Type B pancreatic cell (in vitro differentiated cells): Measurements from ENCODE around the gene CCL3. TPM values are rescaled to one million over a fixed set of nuclear protein-coding genes. Genes with fewer than 3 reads are reported as not detected.

Source experiments
- DNase-seq: peaks from one replicate; pipeline ENCODE4 v3.0.0; 2021; ENCODE audit warnings: mixed read lengths; ENCODE audit not compliant: unreplicated experiment; ENCODE audit errors: extremely low spot score
- H3K27ac Mint-ChIP-seq: 2 replicates; pipeline ENCODE4 v1.8.0; 2021; ENCODE audit warnings: mild to moderate bottlenecking, mixed read lengths
- H3K27me3 Mint-ChIP-seq: 2 replicates; pipeline ENCODE4 v1.8.0; 2021; ENCODE audit warnings: mixed read lengths
- H3K36me3 Mint-ChIP-seq: 2 replicates; pipeline ENCODE4 v1.8.0; 2021; ENCODE audit warnings: mixed read lengths
- H3K4me1 Mint-ChIP-seq: one replicate; pipeline ENCODE4 v1.8.0; 2021; ENCODE audit warnings: mixed read lengths; ENCODE audit not compliant: unreplicated experiment
- H3K4me3 Mint-ChIP-seq: 2 replicates; pipeline ENCODE4 v1.8.0; 2021; ENCODE audit warnings: mild to moderate bottlenecking, mixed read lengths
- H3K9me3 Mint-ChIP-seq: 2 replicates; pipeline ENCODE4 v1.8.0; 2021; ENCODE audit warnings: mixed read lengths
- long read RNA-seq: library from polyadenylated mRNA; unstranded; transcript quantifications from one replicate; pipeline ENCODE4 v2.0.0, GENCODE V29; 2020
- total RNA-seq: library from RNA; stranded (reverse); gene quantifications from 2 replicates; pipeline ENCODE4 v1.2.1, GENCODE V29; 2021; ENCODE audit warnings: low replicate concordance
- TF ChIP-seq, protein P1 (sequence below): fragments of 200-600 bp; sonication (generic); conservative IDR thresholded peaks from 2 replicates; pipeline ENCODE4 v1.5.0; 2021; ENCODE audit warnings: antibody characterized with exemption, mild to moderate bottlenecking

The CCL3 gene
- total RNA-seq, result not detected in 2 replicates
- long read RNA-seq, result 0 reads

DNA sequence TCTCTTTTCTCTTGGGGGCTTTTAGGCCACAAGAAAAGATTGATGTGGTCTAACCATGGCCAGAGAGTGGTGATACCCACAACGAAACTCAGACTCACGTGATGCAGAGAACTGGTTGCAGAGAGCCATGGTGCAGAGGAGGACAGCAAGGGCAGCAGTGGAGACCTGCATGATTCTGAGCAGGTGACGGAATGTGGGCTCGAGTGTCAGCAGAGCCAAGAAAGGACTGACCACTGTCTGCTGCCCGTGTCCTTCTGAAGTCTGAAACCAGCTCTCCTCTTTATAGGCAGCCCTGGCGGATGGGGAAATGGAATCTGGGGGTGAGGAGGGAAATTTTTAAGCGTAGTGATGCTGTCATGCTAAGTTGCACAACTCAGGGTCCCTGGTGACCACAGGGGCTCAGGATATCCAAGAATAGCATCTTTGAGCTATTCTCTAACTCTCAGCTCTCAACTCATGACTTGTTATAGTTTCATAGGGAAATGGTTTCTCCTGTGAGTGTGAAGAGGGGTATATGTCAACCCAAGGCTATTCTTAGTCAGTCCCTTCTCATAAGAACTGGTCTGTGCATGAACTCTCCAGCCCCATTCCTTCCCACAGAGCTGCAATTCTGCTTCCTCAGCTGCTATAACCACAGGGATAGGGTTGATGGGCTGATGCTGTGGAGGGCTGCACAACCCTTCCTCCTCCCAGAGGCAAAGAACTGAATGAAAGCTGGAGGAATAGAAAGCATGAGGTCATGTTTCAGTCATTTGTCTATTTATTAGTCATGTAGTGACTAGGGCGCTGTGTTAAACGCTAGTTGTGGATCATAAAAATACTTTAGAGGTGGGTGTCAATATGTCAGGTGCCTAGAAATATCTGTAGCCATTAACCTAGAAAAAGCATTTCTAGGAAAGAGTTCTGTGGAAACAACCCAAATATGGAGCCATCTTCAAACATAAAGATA lies at the start of gene CCL3:
Gene CCL3, minus strand, starts transcription at position 256 of the 949 bp plus-strand sequence. Its CDS starts 85 bp downstream, at position 171.
- TF ChIP-seq, protein P1, sequence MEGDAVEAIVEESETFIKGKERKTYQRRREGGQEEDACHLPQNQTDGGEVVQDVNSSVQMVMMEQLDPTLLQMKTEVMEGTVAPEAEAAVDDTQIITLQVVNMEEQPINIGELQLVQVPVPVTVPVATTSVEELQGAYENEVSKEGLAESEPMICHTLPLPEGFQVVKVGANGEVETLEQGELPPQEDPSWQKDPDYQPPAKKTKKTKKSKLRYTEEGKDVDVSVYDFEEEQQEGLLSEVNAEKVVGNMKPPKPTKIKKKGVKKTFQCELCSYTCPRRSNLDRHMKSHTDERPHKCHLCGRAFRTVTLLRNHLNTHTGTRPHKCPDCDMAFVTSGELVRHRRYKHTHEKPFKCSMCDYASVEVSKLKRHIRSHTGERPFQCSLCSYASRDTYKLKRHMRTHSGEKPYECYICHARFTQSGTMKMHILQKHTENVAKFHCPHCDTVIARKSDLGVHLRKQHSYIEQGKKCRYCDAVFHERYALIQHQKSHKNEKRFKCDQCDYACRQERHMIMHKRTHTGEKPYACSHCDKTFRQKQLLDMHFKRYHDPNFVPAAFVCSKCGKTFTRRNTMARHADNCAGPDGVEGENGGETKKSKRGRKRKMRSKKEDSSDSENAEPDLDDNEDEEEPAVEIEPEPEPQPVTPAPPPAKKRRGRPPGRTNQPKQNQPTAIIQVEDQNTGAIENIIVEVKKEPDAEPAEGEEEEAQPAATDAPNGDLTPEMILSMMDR, result no peak
- no peak within 1 kb of the TSS for H3K27ac Mint-ChIP-seq
- H3K4me1 Mint-ChIP-seq, result no peaks in the 10 kb centered on the region
- H3K9me3 Mint-ChIP-seq, result no peaks in the 10 kb centered on the region
- no peak within 1 kb of the TSS for H3K4me3 Mint-ChIP-seq
- H3K27me3 Mint-ChIP-seq, result peaks cover 12% of the 10 kb centered on the region
- no peaks in the 10 kb centered on the region for H3K36me3 Mint-ChIP-seq
- no peak for DNase-seq

GRCh38 chr17:36136439-36136838 lies 46.5 kb upstream of the CCL3 start:
- peaks cover 7% of the 10 kb centered on the region for H3K27me3 Mint-ChIP-seq
- no peak for DNase-seq
- TF ChIP-seq, protein P1, result no peak
- H3K4me3 Mint-ChIP-seq, result no peak overlapping the region
- H3K9me3 Mint-ChIP-seq, result peaks cover 4% of the 10 kb centered on the region
- no peak overlapping the region for H3K27ac Mint-ChIP-seq
- H3K36me3 Mint-ChIP-seq, result no peaks in the 10 kb centered on the region
- H3K4me1 Mint-ChIP-seq, result peaks cover 16% of the 10 kb centered on the region

GRCh38 chr17:36136036-36136435 lies 46.1 kb upstream of the CCL3 start:
- Mint-ChIP-seq H3K4me3 (no peak overlapping the region), H3K27me3 (peaks cover 7% of the 10 kb centered on the region), H3K4me1 (peaks cover 16% of the 10 kb centered on the region), H3K36me3 (no peaks in the 10 kb centered on the region), H3K27ac (no peak overlapping the region), H3K9me3 (peaks cover 4% of the 10 kb centered on the region)
- DNase-seq, result no peak
- TF ChIP-seq, protein P1, result no peak

DNA sequence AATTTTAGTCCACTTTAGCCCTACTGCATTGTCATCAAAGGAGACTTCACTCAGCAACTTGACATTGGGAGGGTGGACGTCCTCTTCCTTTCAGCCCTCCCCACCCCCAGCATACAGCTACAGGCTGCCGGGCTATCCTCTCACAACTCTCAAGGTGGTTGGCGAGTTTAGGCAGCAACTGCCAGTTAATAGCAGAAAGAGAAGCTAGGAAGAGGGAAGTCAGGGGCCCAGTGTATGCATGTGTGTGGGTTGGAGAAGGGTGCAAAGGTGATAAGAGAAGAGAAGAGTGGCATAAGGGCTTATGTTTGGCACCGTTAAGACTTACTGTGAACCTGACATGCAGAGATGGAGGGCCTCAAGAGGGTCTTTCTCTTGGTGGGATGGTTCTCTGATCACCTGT lies 45.5 kb upstream of the CCL3 start:
- Mint-ChIP-seq H3K4me3 (no peak overlapping the region), H3K27ac (no peak overlapping the region), H3K4me1 (peaks cover 16% of the 10 kb centered on the region), H3K27me3 (peaks cover 3% of the 10 kb centered on the region), H3K36me3 (no peaks in the 10 kb centered on the region), H3K9me3 (peaks cover 4% of the 10 kb centered on the region)
- TF ChIP-seq, protein P1, result no peak
- no peak for DNase-seq

- TF ChIP-seq, protein P1, result no peak
- H3K27ac Mint-ChIP-seq, result no peak overlapping the region
Observed at GRCh38 chr17:36133602-36134236, 43.8 kb upstream of the CCL3 start.

More at GRCh38 chr17:36133602-36134236, 43.8 kb upstream of the CCL3 start:
- DNase-seq, result no peak
- Mint-ChIP-seq H3K36me3 (no peaks in the 10 kb centered on the region), H3K4me1 (peaks cover 16% of the 10 kb centered on the region), H3K27me3 (peaks cover 3% of the 10 kb centered on the region), H3K4me3 (no peak overlapping the region), H3K9me3 (peaks cover 4% of the 10 kb centered on the region)
